ENCODE measurements around the gene ARHGAP23. TPM values are rescaled to one million over a fixed set of nuclear protein-coding genes. Genes with fewer than 3 reads are reported as not detected.
"Not testable (repeated sequence)": the region's sequence is repeated elsewhere in the genome, so short reads cannot be mapped to it uniquely, and the experiment has no call there.

Gene ARHGAP23
- polyA plus RNA-seq, 3 donors: 0.03 to 0.21 (median 0.09) TPM

DNA sequence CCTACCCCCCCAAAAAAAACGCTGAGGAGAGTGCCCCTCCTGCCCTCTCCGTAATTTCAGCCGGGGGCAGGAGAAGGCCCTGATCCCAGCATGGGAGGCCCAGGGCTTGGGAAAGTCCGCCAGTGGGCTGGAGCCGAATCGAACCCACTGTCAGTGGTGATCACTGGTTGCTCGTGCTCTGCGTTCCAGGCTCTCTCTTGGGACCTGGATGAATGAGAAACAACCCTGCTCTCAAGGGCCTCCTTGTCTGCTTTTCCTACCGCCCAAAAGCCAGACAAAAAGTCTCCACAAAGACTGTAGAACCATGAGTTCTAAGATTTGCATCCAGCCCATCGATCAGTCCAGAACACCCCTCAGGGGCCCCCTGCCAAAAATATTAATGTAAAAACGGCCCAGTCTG, 8.1 kb downstream of the ARHGAP23 start:
- Mint-ChIP-seq H3K27ac (no peak overlapping the region), H3K36me3 (no peaks in the 10 kb centered on the region), H3K9me3 (no peaks in the 10 kb centered on the region), H3K4me1 (no peaks in the 10 kb centered on the region), H3K27me3 (ENCODE audit: low read depth in 3 of 3) (peaks cover 0 to 4% (median 2%) of the 10 kb centered on the region in 3 donors), H3K4me3 (no peak overlapping the region)
- Histone ChIP-seq H2AFZ (ENCODE audit: insufficient read depth, low read depth, low read length, poor library complexity, severe bottlenecking) (no peak overlapping the region), H3K36me3 (replicated peaks in 1 of 2; ENCODE audit: control insufficient read depth in 1 of 2, insufficient read depth in 2 of 2, low read length in 2 of 2) (no peaks in the 10 kb centered on the region), H4K20me1 (ENCODE audit: insufficient read depth, low read length) (no peaks in the 10 kb centered on the region), H3K4me2 (replicated peaks; ENCODE audit: extremely low read depth, low read length, poor library complexity, severe bottlenecking) (no peak overlapping the region), H3K4me3 (replicated peaks in 1 of 3; ENCODE audit: low read depth in 2 of 3, low read length in 3 of 3) (no peak overlapping the region), H3K9me3 (replicated peaks in 1 of 2; ENCODE audit: control insufficient read depth in 1 of 2, insufficient read depth in 1 of 2, low read length in 2 of 2) (no peaks in the 10 kb centered on the region), H3K9ac (ENCODE audit: insufficient read depth, low read length, poor library complexity, severe bottlenecking) (no peak overlapping the region), H3K79me2 (ENCODE audit: insufficient read depth, low read length) (no peaks in the 10 kb centered on the region), H3K27ac (ENCODE audit: low read depth in 1 of 2, low read length in 2 of 2) (no peak overlapping the region), H3K4me1 (ENCODE audit: control insufficient read depth in 1 of 2, insufficient read depth in 2 of 2, low read length in 2 of 2) (no peaks in the 10 kb centered on the region), H3K27me3 (ENCODE audit: control insufficient read depth in 2 of 2, insufficient read depth in 2 of 2, low read length in 2 of 2) (no peaks in the 10 kb centered on the region)
- no peak for DNase-seq
- no peak for TF ChIP-seq CTCF (IDR thresholded peaks at IDR 0.05)
- intact Hi-C loops (cut with micrococcal nuclease): no loop called here
- WGBS (ENCODE audit: insufficient coverage): 87% methylated on average over 9 of the region's 11 CpGs

DNA sequence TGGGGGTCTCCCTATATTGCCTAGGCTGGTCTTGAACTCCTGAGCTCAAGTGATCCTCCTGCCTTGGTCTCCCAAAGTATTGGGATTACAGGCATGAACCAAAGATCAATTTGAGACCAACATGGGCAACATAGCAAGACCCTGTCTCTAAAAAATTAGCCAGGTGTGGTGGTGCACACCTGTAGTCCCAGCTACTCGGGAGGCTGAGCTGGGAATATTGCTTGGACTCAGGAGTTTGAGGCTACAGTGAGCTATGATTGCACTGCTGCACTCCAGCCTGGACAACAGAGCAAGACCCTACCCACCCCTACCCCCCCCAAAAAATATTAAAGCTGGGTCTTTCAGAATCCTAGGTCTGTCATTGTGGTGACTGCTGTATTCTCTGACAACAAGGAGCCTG, 9.0 kb downstream of the ARHGAP23 start:
- H3K36me3 ChIP-seq (replicated peaks in 1 of 2; ENCODE audit: control insufficient read depth in 1 of 2, insufficient read depth in 2 of 2, low read length in 2 of 2); H3K27ac ChIP-seq (ENCODE audit: low read depth in 1 of 2, low read length in 2 of 2); H3K27ac Mint-ChIP-seq; H3K4me3 Mint-ChIP-seq; H3K4me2 ChIP-seq (replicated peaks; ENCODE audit: extremely low read depth, low read length, poor library complexity, severe bottlenecking); H3K27me3 ChIP-seq (ENCODE audit: control insufficient read depth in 2 of 2, insufficient read depth in 2 of 2, low read length in 2 of 2); H3K4me1 Mint-ChIP-seq; H3K27me3 Mint-ChIP-seq (ENCODE audit: low read depth in 3 of 3); H2AFZ ChIP-seq (ENCODE audit: insufficient read depth, low read depth, low read length, poor library complexity, severe bottlenecking); H3K4me1 ChIP-seq (ENCODE audit: control insufficient read depth in 1 of 2, insufficient read depth in 2 of 2, low read length in 2 of 2); H4K20me1 ChIP-seq (ENCODE audit: insufficient read depth, low read length); H3K9me3 ChIP-seq (replicated peaks in 1 of 2; ENCODE audit: control insufficient read depth in 1 of 2, insufficient read depth in 1 of 2, low read length in 2 of 2); H3K79me2 ChIP-seq (ENCODE audit: insufficient read depth, low read length); DNase-seq; H3K9me3 Mint-ChIP-seq; H3K36me3 Mint-ChIP-seq; intact Hi-C loops (cut with micrococcal nuclease); H3K9ac ChIP-seq (ENCODE audit: insufficient read depth, low read length, poor library complexity, severe bottlenecking); H3K4me3 ChIP-seq (replicated peaks in 1 of 3; ENCODE audit: low read depth in 2 of 3, low read length in 3 of 3): not testable (repeated sequence)
- WGBS (ENCODE audit: insufficient coverage): no CpG with 5 or more reads among the region's 1 CpG
